ENCODE measurements around the gene GFER. TPM values are rescaled to one million over a fixed set of nuclear protein-coding genes. Genes with fewer than 3 reads are reported as not detected.

GFER gene
- total and polyA plus RNA-seq, 2 of the 8 experiments (the other 6 are each of a cell fraction or from before 2014, with no cell fraction given): 17.7 to 37.9 TPM

DNA sequence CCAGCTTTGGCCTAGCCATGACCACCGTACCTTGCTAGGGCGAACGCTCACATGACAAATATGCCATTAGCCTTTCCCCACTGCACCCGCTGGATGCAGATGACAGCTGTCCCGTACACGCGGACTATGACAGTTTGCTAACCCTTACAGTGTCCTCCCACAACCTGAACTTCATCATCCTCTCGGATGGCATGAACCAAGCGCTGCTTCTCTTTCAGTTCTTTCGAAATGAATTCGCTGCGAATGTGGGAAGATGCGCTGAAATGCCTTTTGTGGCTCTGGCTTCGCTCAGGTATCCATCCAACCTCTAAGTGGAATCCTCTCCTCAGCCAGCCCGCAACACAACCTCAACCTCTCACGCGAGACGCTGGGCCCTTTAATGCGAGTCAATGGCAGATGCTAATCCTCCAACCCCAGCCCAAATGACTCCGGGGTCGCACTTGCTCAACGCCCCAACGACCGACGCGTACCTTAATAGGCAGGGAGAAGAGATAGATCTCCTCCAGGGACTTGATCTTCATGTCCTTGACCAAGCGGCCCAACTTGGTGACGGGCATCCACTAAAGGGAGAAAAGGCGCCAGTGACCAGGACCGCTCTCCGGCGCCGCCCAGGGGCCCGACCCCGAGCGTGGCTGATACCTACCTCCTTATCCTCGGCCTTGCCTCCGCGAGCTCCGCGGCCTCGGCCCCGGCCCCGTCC, 20.0 kb upstream of the GFER start (continued):
- TF ChIP-seq, protein P1, sequence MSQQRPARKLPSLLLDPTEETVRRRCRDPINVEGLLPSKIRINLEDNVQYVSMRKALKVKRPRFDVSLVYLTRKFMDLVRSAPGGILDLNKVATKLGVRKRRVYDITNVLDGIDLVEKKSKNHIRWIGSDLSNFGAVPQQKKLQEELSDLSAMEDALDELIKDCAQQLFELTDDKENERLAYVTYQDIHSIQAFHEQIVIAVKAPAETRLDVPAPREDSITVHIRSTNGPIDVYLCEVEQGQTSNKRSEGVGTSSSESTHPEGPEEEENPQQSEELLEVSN (IDR thresholded peaks at IDR 0.05): no peak
- TF ChIP-seq TCF12 (IDR thresholded peaks at IDR 0.05; ENCODE audit: low read depth, low read length) (no peak), TEAD4 (IDR thresholded peaks at IDR 0.05; ENCODE audit: low read depth, low read length) (no peak), TAF7 (optimal IDR thresholded peaks at IDR 0.05; ENCODE audit: borderline replicate concordance, low read depth, low read length) (no peak), NRF1 (IDR thresholded peaks at IDR 0.05; ENCODE audit: low read depth, low read length) (no peak), RXRA (IDR thresholded peaks at IDR 0.05; ENCODE audit: insufficient read depth, low read depth, low read length) (no peak), YY1 (IDR thresholded peaks at IDR 0.05; ENCODE audit: low read depth, low read length) (no peak), POU5F1 (IDR thresholded peaks at IDR 0.05; ENCODE audit: low read depth, low read length) (no peak), EGR1 (IDR thresholded peaks at IDR 0.05; ENCODE audit: borderline replicate concordance, low read depth, low read length) (no peak), POLR2AphosphoS5 (IDR thresholded peaks at IDR 0.05; ENCODE audit: low read depth, low read length) (peak; percentile 54; the same call in 1 of the 2 replicates), CTBP2 (IDR thresholded peaks at IDR 0.05; ENCODE audit: borderline replicate concordance, insufficient read depth, insufficient read length, low read length) (no peak), BRCA1 (IDR thresholded peaks at IDR 0.05; ENCODE audit: low read depth, low read length) (no peak), SIX5 (IDR thresholded peaks at IDR 0.05; ENCODE audit: low read depth, low read length) (no peak), CHD1 (IDR thresholded peaks at IDR 0.05; ENCODE audit: low read depth, low read length) (no peak), BACH1 (IDR thresholded peaks at IDR 0.05; ENCODE audit: low read length) (no peak), SIN3A (conservative IDR thresholded peaks at IDR 0.05 in 1 of 2, IDR thresholded peaks at IDR 0.05 in 1 of 2; ENCODE audit: low read depth in 1 of 2, low read length in 2 of 2) (peak in 1 of 2 experiments; percentile 41; a peak in 2 of 4 replicates), HDAC2 (IDR thresholded peaks at IDR 0.05; ENCODE audit: borderline replicate concordance in 1 of 2, low read depth in 2 of 2, low read length in 2 of 2) (peak in 1 of 2 experiments; percentile 73; a peak in 1 of 4 replicates), SAP30 (IDR thresholded peaks at IDR 0.05; ENCODE audit: insufficient read depth, insufficient replicate concordance, low read length) (peak; percentile 95), GABPA (IDR thresholded peaks at IDR 0.05; ENCODE audit: borderline replicate concordance, insufficient read depth, low read length) (no peak)
- TF ChIP-seq, protein P2, sequence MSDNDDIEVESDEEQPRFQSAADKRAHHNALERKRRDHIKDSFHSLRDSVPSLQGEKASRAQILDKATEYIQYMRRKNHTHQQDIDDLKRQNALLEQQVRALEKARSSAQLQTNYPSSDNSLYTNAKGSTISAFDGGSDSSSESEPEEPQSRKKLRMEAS (IDR thresholded peaks at IDR 0.05): no peak
